Glomerular visceral epithelial cell (primary cell): ENCODE measurements around the gene COL5A2.

Source experiments
- DNase-seq: peaks from one replicate; pipeline ENCODE4 v3.0.0-alpha.2; 2016; ENCODE audit errors: extremely low spot score

Gene COL5A2

DNA sequence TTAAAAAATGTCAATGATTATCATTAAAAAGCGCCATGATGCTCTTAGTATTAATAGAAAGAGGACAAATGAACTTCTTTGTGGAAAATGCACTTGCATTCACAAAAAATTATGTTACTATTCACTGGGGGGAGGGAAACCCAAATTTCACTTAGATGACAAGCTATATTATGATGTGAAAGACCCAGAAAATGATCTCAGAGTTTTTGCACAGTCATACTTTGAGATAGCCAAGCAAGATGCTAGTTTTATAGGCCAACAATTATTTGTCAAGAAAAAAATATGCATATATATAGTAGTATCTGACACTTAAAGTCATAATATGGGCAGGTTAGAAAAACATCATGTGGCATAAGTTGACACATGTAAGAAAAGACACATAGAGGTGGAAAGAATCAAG lies 31.6 kb downstream of the COL5A2 start:
- DNase-seq, result no peak

GRCh38 chr2:189147361-189147760 lies 32.2 kb downstream of the COL5A2 start:
- DNase-seq, result no peak

- DNase-seq, result no peak
These were observed 33.0 kb downstream of the COL5A2 start for GRCh38 chr2:189146553-189146952.

DNA sequence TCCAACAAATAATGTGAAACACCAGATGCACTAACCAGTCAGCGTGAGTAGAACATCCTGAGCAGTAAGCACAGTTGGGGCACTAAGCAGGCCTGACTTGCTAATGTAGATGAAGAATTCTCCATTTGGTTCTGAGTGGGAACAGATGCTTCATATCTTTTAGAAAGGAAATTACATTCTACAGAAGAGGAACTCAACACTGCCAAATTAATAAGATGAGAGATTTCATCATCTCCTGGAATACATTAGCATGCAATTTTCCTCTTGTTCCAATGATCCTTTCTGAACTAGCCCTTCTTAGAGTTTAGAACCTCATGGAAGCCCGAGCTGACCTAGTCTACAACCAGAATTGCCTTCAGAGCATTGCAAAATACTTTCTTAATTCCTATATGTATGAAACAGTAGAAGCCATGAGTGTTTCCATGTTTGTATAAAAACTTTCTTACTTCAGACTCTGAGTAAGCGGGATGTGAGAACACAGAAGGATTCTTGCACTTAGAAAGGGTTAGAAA lies 34.8 kb downstream of the COL5A2 start:
- DNase-seq, result no peak

- no peak for DNase-seq
These were observed 35.6 kb downstream of the COL5A2 start for GRCh38 chr2:189143925-189144324.

DNA sequence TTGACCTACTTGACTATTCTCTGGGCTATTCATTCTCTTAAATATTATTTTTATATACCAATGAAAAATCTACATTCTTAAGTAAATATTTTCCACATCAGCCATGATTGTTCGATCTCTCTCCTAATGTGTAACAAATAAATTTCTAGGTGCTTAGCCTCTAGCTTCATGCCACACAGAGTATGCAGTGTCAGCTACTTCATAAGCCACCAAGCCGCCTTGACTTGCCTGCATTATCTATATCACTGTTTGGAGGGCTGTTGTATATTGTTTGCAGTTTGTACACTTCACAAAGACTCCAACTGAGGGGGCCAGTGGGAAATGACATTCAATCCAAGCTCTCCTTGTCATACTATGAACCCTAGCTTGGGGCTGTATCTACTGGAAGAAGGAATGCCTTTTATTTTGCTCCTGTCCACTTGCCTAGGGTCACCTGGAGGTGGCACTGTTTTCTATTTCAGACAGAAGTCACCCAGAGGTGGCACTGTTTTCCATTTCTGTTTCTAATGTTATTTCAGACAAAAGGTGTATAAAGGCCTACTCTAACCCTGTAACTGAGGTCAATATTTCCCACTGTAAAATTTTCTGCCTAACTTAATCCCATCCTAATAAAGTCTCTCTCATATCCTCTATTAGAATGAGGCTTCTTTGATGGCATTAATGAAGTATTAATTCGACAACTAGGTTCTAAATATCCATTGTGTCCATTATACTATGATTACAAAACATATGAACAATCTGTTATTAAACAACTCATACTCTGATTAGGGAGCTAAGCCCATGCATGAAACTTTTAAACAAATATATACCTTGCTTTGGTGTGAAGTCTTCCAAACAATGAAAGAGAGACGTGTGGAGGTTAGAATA lies 36.4 kb downstream of the COL5A2 start:
- DNase-seq, result peak; percentile 52

- no peak for DNase-seq
These were observed 40.8 kb downstream of the COL5A2 start for GRCh38 chr2:189138800-189139199.

- no peak for DNase-seq
These were observed 42.0 kb downstream of the COL5A2 start for GRCh38 chr2:189137519-189137918.

- DNase-seq, result no peak
These were observed 45.1 kb downstream of the COL5A2 start for GRCh38 chr2:189134485-189134884.

DNA sequence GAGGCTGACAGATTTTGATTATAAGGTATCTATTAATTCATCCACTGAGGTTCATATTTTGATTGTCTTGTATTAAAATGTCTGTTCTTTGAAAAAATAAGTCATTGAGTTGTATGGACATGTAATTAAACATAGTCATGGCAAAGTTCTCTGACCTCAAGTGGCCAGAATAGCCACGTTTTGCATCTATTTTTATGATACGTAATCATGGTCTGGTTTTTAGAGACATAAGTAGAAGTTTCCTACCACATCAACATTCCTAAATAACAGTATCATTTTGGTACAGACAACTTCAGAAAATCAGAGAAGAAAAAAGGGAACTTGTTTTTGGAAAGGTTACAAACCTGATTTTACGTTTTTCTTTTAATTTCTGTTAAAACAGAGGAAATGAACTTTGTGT lies 47.6 kb downstream of the COL5A2 start:
- DNase-seq, result no peak

DNA sequence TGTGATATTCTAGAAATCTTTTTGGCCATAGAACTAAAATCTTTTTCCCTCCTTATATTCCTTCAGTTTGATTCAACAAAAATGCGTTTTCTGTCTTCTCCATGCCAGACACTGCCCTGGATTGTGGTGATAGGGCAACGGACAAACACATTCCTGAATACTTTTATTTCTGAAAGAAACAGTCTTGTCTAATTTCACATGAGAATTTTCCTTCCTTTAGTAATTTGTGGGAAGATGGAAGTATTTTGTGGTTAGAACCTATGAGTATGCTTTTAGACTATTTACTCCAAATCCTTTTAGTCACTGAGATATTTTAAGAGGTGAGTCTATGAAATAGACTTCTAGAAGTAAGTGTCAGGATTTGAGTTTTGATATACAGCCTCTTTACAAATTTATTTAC lies 49.6 kb downstream of the COL5A2 start:
- peak; percentile 81 for DNase-seq

DNA sequence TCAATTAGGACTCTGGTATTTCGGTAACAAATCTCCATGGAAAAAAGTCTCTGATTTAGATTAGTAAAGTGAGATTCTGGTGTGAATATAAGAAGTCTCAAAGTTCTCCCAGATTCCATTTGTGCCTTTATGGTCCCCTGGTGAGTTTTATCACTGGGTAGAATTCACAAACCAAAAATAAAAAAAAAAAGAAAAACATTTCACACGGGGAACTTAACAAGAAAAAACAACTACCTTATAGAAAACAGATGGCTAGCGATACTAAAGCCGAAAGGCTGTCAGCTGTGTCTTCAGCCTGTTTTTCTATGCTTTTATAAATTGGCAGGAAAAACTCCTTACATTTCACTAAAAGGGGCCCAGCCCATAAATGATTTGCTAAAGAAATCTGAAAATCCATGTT lies 50.6 kb downstream of the COL5A2 start:
- no peak for DNase-seq

DNA sequence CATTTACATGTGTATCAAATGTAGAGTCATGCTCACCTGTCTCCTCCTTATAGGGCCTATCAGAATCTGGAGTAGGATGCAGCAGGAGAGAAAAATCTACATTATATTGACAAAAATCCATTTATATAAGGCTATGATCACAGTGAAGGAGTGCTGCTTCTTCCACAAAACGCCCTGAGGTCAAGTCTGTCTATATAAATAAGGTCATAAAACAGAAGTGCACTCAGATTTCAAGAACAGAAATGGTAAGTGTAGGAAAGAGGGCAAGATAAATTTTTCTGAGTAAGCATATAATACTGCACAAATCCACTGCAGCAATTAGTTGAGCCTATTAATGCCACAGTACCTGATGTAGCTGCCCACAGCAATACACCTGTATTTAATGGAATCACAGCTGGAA lies 51.8 kb downstream of the COL5A2 start:
- DNase-seq, result no peak

- no peak for DNase-seq
These were observed 54.4 kb downstream of the COL5A2 start for GRCh38 chr2:189125195-189125594.

DNA sequence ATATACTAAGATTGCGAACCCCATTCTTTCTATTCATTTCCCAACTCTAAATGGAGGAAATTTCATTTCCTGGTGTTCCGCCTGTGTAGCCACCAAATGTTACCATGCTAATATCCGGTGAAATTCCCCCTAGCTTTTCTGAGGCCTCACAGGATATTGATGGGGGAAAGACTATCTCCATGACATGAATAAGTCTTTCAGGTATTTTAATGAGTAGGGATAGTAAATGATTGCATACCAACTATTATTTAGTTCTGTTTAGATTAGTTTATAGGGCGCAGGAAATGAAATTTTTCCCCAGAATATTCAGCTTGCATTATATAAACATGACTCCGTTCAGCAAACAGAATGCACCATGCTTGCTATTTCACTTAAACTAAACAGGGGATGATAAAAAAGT lies 55.4 kb downstream of the COL5A2 start:
- DNase-seq, result peak; percentile 42

DNA sequence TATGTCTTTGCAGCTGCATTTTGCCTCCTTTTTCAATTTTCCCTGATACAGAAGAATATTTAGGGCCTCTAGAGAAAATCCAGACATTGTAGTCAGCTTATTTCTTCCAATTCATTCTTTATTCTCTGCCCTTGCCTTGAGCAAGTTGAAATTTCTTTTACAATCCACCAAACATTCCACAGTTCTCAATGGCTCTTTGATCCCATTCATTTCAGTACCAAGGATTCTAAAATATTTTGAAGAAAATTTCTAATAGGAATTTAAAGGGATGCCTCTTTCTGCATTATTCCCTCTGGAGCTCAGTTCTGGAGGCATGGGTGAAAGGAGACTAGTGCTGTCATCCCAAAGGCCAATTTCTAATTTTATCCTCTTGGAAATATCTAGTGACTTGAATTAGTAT lies 61.2 kb downstream of the COL5A2 start:
- no peak for DNase-seq

DNA sequence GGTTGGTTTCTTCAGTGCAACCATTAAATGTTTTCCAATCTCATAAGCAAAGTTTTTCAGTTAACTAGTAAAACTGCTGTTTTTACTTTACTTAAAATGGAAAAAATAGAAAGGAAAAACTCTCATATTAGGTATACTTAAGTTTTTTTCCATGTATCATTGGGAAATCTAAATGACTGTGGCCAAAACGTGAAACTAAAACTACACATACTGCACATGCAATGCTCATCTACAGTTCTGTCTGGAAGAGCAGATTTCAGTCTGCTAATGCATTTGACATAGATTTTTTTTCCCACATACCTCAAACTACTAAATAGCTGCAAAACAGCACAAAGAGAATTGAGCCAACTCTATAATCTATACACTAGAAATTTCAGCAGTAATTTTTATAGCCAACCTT lies 62.6 kb downstream of the COL5A2 start:
- DNase-seq, result no peak

DNA sequence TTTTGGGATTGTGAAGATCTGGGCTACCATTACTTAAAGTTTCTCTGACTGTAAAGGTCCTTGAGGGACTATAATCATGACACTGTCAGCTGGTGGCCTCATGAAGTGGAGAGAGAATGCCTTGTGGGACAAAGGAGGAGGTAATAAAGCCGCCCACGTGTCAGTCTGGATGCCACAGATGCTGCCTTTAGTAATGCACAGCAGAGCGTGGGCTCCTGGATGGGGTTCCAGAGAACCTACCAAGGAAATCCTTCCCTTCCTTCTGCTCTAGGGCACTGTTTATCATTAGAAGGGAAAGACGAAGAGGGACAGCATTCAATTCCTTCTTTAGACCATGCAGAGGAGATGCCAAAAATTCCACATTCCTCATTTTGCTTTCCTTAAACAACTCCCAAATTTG lies 63.5 kb downstream of the COL5A2 start:
- DNase-seq, result no peak

DNA sequence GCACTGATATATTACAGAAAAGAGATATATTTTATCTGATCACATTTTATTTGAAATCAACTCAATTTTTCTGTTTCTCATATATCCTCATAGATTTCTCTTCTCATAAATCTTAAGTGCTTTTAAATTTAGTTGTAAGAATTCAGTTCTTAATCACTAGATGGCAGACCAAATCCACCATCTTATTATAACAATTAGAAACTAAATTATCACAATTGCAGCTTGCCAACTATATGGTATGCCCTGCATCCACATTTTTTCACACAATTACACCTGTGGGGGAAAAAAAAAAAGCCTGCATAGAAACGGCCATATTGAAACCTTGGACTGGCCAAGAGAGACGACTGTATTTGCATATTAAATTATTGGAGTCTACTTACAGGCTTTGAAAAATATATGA lies 64.4 kb downstream of the COL5A2 start:
- DNase-seq, result peak; percentile 39

DNA sequence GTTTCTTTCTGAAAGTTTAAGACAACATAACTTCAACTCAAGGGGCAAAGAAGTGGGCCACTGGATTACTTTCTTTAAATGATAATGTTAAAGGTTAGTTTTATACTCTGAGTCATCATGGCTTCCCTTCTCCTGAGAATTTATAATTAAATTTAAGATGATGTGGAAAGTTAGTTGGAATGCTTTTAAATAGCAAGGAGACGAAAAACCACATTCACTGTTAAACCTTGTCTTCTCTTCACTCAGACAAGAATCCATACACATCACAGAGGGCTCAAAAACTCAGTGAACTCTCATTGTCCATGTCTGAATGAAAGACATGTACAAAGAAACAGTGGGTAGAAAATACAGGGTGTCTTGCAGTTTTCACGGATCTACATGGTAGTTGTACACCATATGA lies 65.6 kb downstream of the COL5A2 start:
- no peak for DNase-seq

DNA sequence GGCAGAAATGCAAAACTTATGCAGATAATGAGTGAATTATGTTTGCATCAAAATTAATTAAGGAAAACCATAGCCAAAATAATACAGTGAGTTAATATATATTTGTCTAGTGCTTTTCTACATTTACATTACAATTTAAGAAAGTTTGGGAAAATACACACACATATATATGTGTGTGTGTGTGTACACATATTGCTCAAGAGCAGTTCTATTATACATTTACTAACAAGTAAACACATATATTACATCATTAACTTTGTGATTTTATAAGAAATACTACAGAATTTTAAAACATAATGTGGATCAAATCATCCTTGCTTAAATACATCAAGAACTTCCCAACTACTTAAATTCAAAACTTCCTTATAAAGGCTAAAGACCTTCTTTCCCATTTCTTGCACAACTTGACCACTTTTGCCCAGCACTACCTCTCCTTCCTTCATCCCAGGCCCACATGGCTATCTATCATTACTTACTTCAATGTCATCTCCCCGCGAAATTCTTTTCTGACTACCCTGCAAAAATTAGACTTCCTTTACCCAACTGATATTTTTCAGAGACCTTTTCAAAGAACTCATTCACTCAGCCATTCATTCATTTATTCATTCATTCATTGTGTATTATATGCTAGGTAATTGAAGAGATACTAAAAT lies 68.4 kb downstream of the COL5A2 start:
- DNase-seq, result no peak

- DNase-seq, result peak; percentile 80
These were observed 69.6 kb downstream of the COL5A2 start for GRCh38 chr2:189109921-189110397.

- DNase-seq, result no peak
These were observed 74.6 kb downstream of the COL5A2 start for GRCh38 chr2:189104934-189105333.
